HG03469 (cell line): Measurements from ENCODE around the gene MYO1D.
A peak's percentile ranks its signal among the peaks of the same experiment; 100 is the strongest.
"Not testable (repeated sequence)": the region's sequence is repeated elsewhere in the genome, so short reads cannot be mapped to it uniquely, and the experiment has no call there.

Experiments used
- ATAC-seq: cut with Tn5 transposase; IDR thresholded peaks from one replicate; pipeline ENCODE4 v1.9.1; 2021; ENCODE audit warnings: mild to moderate bottlenecking, moderate library complexity, moderate number of reproducible peaks; ENCODE audit not compliant: unreplicated experiment

Gene MYO1D

DNA sequence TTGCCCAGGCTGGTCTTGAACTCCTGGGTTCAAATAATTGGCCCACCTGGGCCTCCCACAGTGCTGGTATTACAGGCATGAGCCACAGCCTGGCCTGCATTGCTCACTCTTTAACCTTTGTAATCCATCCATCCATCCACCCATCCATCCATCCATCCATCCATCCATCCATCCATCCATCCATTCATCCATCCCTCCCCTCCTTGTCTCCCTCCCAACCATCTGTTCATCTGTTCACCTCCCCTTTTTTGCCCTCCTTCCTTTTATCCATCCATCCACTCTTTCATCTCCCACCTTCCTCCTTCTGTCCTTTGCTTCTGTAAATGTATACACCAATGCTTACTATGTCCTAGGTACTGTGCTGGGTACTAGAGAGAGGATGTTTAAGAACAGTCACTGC, 324.6 kb downstream of the MYO1D start:
- no peak for ATAC-seq

DNA sequence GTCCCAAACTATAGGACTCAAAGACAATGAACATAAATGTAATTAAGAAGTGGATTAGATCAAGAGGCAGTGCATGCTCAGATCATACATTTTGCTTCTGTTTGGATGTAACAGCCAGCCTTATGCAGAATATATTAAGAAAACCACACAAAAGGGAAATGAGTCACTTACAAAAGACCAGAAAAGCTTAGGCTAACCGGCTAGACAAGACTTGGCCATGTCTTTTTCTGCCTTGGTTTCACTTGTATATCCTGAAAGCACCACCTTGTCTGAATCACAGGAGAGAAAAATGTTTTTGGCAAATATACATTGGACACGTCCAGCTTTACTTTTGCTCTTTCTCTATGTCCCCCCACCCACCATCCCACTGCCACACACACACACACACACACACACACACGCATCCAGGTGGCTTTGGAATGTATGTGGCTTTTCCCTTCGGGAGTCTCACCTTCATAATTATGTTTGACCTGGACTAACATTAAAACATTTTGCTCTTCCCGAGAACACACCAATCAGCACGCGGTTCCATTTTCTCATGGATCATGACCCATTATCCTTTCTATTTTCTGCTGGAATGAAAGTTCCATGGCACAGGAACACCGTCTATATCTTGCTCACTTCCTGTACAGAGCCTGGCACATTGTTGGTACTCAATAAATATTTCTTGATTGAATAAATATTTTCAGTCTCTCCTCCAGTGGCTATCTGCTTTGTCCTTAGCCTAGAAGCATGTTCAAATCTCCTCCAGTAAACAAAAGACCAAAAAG, 325.6 kb downstream of the MYO1D start:
- ATAC-seq, result no peak

DNA sequence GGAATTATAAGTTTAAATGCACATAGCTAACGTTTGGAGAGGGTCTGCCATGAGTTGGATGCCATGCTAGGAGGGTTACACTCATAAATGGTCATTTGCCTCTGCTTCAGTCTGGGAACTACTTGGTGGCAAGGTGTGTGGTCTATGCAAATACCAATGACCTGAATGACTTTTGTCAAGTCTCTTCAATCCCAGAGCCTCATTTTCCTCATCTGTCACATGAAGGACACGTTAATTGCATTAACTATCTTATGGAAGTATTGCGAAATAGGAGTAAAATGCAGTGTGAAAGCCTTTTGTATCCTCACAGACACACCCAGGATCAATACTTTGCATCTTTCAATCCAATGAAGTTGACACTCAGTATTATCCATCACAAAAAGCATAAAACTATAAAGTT, 327.4 kb downstream of the MYO1D start:
- no peak for ATAC-seq

DNA sequence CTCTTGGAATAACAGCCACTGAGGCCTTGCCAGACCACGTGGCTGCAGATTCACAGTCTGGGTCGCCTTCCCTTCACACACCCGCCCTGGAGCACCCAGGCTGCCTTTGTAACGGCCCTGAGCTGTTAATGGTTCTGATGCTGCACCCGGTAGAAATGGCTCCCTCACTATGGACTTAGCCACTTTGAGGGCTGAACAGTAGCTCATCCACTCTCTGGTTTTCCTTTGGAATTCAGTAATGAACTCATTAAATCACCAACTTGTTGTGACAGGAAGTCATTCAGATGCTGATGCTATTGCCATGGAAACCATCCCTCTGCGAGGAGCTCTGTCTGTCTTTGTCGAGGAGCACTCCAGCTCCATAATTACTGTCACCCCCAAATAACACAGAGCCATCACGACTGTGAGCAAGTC, 330.9 kb downstream of the MYO1D start:
- no peak for ATAC-seq

DNA sequence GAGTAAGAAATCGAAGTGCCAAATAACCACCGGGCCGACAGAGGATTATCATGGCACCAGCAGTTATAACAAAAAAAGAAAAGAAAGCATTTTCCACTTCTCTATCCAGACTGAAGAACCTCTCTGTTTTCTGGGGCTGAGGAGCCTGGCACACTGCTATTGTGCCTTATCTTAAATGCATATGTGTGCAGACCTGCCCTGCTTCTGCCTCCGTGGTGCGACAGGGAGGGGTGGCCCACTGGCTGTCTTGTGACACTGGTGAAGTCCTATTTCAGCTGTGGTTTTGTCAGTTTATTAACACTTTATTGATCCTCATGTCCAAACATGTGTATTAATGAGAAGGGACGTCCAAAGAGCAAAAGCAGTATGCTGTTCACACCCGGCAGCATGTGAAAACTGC, 334.7 kb downstream of the MYO1D start:
- ATAC-seq, result no peak

DNA sequence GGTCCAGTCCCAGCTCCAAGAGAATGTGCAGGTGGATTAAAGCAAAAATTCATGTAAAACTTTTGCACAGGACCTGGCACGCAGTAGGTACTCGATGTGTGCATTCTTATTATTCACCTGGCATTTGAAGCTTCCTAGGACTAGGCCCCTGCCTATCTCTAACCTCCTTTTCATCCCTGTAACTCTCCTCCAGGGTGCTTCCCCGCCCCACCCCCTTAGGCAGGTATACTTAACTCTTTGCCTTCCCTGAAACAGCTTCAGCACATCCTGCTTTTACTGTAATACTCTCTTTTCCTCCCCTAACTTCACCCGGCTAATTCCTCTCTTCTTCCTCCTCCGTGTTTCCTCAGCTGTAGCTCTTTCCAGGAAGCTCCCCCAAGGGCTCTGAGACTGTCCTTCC, 335.3 kb downstream of the MYO1D start:
- no peak for ATAC-seq

DNA sequence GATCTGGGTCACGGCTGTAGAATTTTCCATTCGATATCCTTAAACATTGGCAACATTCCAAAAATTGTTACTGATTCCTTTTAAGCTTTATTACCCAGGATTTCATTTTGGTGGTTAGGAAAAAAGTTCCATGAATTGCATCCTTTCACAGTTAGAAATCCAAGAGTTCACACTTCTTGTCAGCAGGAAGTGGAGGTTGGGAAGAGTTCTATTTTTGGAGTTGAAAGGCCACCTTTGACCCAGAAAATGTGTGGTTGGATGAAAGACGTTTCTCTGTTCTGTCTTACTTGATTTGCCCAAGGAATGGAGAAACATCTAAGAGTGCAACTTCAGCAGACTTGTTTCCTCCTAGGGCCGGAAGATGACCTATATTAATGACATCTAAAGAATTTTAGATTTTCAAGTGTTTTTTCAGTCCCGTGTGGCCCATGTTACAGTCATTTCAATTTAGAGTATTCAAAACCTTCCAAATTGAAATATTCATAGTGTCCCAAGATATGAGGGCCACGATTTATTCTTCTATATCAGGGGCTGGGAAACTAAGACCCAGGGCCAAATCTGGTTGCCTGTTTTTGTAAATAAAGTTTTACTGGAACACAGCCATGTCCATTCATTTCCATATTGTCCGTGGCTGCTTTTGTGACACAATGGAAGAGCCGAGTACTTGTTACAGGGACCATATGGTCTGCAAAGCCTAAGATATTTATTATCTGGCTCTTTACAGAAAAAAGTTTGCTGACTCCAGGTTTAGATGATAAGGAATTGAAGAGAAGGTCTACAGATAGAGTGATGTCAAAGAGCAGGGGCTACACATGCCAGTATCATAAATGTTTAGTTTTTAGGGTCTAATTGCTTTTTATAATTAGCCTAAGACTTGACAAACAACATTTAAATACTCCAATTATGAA, 339.9 kb downstream of the MYO1D start:
- ATAC-seq, result no peak

DNA sequence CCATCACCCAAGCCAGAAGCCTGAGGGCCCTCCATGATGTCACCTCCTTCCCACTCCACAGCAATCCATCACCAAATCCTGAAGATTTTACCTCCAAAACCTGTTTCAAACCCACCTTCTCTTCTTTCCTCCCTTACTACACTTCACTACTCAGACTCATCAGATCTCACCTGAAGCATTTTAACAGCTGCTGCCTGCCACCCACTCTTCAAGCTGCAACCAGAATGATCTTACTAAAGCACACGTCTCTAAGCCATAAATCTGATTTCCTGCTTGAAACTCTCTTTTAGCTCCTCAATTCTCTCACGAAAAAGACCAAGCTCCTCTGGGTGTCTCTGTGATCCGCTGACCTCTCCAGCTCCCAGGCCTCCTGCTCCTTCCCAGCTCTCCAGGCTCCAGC, 343.6 kb downstream of the MYO1D start:
- ATAC-seq, result no peak

DNA sequence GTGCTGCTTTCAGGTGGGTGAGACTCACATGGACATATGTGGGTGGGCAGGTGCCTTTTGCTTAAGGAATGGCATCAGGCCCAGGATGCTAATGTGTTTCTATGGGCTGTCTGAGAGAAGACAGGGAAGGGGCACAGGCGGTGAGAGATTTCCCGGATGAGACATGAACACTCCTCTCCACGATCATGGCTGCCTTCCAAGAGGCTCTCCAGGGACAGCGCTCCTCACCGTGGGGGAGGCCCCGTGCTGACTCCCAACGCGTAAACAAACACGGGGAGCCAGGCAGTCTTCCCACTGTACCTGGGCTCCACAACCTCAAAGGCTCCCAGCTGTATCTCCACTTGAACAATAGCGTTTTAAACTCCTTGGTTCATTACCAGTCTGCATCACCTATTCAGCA, 347.3 kb downstream of the MYO1D start:
- no peak for ATAC-seq

DNA sequence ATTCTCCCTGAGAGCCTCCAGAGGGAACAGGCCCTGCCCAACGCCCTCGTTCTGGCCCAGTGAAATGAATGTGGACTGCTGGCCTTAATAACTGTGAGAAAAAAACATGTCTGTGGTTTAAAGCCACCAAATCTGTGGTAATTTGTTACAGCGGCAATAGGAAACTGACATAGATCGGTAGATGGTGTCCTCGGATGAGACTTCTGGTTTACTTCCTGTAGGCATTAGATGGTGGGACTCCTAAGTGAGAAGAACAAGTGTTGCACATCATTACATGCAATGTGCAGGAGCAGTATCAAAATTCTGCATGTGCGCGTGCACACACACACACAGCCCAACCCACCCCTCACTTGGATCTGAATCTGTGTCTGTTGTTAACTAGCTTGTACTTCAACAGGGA, 348.1 kb downstream of the MYO1D start:
- ATAC-seq, result no peak

DNA sequence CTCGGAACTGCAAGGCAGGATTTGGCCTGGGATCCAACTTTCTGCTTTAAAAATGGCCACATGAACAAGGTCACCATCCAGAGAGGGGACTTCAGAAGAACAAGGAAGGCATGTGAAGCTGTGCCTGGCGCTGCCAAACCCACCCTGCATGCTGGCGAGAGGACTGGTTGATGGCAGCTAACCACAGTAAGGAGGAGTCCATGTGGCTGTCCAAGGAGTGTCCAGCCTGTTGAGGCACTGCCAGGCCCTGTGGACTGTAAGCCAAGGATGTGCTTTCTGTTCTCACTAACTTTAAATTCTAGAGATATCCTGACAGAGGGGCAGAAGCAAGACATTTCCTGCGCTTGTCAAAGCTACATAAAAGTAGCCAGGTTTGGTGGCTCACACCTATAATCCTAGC, 349.8 kb downstream of the MYO1D start:
- ATAC-seq, result no peak

DNA sequence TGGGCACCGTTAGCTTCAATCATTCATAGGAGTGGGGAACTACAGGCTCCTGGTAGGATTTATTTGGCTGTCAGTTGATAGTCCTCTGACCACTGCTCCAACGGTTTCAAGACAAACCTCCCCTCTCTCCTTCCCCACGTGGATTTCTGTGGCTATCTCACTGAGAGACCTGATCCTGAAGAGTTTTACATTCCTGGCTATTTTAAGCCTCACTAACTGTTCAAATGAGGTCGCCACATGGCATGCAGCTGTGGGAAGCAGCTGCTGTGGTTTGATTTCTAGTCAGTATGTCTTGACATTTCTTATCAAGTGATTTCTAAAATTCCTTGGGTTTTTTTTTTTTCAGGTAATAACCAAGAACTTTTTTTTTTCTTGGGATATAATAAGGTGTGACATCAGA, 351.8 kb downstream of the MYO1D start:
- no peak for ATAC-seq

DNA sequence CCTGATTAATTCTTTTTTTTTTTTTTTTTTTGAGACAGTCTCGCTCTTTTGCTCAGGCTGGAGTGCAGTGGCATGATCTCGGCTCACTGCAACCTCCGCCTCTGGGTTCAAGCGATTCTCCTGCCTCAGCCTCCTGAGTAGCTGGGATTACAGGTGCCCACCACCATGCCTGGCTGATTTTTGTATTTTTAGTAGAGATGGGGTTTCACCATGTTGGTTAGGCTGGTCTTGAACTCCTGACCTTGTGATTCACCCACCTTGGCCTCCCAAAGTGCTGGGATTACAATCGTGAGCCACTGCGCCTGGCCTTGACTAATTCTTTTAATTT, 352.4 kb downstream of the MYO1D start:
- not testable (repeated sequence) for ATAC-seq

DNA sequence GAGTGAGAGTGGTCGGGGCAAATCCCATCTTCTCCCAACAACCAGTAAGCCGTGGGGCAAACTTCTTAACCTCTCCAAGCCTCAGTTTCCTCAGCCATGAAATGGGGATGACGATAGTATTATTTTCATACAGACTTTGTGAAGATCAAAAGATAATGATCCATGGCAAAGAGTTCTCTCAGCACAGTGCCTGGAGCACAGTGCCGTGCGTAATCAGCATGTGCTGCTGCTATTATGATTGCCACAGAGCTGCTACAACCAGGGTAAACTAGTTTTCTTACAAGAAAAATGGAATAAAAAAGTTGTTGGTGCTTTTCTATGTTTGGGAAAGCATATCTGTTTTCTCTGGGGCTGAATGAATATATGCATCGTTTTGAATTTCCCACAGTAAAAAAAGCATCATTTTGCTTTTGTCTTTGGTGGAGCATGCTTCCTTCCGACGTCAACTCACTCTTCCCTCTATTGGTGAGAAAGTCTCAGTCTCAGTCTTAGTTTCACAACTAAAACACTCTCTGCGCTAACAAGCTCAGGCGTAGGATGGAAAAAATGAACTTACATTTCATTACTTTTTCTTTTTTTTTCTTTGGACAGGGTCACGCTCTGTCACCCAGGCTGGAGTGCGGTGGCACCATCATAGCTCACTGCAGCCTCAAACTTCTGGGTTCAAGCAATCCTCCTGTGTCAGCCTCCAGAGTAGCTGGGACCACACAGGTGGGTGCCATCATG, 352.9 kb downstream of the MYO1D start:
- ATAC-seq, result no peak

DNA sequence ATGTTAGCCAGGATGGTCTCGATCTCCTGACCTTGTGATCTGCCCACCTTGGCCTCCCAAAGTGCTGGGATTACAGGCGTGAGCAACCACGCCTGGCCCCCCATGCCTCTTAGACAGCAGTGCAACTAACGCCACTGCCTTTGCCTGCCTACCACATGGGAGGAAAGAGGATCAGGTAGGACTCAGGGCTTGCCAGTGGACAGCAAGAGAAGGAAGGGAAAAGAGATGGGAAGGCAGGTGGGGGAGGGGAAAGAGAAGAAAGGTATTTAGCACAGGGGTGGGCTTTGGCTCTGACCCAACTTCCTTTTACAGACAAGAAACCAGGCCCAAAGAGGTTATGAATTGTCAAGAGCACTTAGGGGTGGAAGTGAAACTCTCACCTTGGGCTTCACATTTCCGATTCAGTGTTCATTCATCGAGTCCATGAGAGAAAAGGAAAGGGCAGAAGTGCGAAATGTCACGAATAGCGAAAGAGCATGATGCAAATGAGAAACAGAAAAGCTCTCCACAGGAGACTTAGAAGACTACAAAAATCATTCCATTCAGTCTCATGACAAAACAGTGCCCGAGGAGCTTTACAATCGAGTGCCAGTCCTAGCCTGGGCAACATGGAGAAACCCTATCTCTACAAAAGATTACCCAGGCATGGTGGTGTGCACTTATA, 353.8 kb downstream of the MYO1D start:
- peak; percentile 42 for ATAC-seq

DNA sequence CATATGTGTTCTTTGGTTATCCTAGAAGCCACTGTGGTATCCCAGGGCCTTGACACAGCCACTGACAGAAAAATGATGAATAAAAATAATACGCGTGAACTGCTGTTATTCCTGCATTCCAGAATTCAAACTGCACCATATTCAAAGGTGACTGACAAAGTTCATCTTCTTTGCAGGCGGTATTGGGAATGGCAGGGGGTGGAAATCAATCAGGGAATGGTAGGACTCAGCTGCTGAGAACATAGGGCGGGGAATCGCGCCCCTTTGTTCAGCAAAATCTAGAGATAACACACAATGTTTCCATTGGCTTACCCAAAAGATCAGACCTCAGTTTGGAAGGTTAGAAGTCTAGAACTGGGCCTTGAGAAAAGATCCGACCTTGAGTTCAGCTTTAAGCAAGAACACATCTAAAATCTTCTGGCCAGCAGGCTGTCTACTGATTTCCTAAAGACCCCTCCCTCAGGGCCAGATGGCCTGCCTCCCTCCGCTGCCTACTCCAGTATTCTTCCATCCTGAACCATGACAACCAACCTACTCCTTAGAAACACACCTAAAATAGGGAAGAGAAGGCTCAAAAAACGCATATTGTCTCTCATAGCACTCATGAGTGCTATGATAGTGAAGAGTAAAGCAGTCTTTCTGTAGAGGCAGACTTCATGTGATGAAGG, 356.1 kb downstream of the MYO1D start:
- ATAC-seq, result no peak

DNA sequence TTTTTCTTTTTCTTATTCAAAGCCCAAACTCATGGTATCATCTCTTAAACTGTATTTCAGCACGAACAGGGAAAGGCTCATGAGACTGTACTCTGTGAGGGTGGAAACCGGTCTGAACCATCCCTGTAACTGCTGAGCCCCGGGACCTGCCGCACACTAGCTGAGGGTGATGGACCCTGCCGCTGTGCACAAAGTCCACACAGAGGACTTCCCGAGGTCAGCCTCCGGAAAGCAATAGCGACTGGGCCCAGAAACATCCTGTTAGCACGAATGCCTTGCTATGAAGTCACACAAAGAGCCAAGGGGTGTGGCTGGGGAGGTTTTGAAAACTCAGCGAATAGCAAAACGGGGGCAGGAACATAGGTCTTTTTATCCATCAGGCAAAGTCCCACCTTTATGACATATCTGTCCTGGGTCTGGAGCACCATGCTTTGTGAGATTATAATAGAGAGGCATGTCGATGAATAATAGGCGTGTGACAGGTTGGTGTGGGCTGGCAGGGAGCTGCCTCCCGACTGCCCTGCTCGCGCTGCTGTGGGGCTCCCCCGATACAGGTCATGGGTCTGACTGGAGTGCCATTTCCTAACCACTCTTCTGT, 356.7 kb downstream of the MYO1D start:
- no peak for ATAC-seq

DNA sequence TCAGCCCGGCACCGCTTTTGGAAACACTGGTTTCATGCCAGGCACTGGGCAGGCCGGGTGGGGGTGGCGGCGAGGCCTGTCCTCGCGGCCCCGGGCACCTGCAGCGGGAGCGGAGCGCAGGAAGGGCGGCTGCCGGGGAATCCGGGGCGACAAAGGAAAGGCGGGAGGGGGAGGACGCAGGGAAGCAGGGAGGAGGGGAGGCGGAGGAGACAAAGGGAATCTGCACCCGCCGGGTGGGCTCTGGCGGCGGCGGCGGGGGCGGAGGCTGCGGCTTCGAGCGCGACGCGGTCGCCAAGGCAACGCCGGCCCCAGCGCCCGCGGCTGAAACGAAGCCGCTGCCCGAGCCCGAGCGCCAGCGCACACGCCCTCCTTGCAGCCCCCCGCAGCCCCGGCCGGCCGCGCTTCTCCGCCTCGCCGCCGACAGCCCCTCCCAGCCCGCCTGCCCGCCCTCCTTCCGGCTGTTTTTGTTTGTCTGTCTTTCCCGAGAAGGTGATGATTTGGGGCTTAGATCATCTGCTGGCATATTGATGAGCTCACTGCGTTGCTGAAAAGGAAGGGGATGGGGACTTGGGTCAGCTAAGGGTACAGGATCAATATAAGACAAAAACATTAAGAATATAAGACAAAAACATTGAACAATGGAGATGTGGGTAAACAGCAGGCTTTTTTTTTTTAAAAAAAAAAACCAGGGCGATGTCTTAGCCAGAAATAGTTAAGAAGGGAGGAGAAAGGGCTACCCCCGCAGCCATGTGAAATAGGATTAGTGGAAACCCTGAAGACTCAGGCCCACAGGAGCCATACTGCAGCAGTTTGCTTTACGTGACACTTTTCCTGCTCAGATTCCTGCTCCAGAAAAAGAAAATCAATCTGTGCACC, 357.5 kb downstream of the MYO1D start:
- ATAC-seq, result no peak

DNA sequence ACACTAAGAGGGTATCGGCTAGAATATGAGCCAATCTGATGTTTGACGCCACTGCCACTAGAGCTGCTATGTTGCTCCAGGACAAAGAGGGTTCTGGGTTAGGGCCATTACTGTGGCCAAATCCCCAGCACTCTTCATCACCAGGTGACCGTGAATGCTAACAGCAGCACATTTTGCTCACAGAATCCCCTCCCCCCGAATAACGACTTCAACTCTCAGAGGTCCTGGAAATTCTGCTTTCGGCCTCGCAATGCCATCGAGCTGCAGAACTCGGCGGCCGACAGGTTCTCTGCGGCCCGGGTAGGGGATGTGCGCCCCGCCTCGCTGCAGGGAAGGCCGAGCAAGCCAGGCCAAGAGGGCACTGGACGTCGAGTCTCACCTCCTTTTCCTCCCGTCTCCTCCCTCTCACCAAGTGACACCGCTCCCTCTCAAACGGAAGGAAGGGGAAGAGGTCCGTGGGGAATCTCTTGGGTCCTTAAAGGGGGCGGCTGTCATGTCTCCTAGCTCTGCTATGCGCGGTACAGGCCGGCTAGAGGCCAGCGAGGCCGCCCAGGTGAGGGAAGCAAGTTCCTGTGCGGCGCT, 358.2 kb downstream of the MYO1D start:
- ATAC-seq, result no peak
